Stimulated activated naive CD8-positive, alpha-beta T cell treated with anti-CD3 and anti-CD28 coated beads, Interleukin-15, Interleukin-2, amounts not matched to agents 100 U/mL and 50 U/mL, for 24 hours (primary cell): Measurements from ENCODE around the gene LANCL1.

Source experiments
- ATAC-seq: fragments of 150-1000 bp; cut with Tn5 transposase; one replicate; pipeline ENCODE4 v1.10.0; 2021
- DNase-seq: peaks from one replicate; pipeline ENCODE4 v3.0.0; 2021

Gene LANCL1, protein sequence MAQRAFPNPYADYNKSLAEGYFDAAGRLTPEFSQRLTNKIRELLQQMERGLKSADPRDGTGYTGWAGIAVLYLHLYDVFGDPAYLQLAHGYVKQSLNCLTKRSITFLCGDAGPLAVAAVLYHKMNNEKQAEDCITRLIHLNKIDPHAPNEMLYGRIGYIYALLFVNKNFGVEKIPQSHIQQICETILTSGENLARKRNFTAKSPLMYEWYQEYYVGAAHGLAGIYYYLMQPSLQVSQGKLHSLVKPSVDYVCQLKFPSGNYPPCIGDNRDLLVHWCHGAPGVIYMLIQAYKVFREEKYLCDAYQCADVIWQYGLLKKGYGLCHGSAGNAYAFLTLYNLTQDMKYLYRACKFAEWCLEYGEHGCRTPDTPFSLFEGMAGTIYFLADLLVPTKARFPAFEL

DNA sequence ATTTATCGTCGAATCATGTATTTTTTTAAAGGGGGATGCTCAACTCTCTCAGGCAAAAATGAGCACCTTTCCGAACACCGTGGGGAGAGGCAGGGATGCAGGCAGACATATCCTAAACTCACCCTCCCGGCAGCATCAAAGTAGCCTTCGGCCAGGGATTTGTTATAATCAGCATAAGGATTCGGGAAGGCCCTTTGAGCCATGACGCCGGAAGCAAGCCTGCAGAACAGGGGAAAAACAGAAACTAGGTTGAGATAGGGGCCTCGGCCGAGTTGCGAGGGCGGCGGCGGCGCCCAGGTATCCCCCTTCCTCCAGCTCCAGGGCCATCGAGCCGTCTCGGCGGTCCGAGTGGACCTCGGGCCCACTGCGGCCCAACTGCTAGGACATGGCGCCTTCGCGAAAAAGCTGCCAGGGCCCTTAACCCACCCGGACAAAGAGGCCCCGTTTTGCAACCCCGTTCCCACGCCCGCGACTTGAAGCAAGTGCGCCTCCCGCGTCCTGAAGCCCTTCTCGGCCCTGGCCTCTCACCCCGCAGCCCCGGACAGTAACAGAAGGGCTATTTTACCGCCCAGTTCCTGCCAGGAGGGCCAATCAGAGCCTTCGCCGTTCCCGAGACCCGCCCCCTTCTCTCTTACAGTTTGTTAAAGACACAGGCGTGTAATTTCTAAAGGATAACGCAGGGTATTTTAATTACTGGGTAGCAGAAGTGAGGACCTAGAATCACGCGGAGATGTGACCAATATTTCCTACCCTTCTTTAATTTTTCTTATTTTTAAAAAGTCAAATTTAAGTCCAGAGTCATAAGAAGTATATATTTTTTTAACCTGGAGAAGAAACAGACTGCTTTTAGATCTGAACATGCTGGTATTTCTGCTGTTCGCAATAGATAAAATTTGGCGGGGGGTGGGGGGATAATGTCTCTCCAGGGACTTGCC is at the start of gene LANCL1:
Gene LANCL1 (minus strand): TSS at position 566 of the 935 bp plus-strand sequence. CDS start 363 bp downstream, at position 203.
- ATAC-seq (peak; percentile 100), DNase-seq (peak; percentile 83)

DNA sequence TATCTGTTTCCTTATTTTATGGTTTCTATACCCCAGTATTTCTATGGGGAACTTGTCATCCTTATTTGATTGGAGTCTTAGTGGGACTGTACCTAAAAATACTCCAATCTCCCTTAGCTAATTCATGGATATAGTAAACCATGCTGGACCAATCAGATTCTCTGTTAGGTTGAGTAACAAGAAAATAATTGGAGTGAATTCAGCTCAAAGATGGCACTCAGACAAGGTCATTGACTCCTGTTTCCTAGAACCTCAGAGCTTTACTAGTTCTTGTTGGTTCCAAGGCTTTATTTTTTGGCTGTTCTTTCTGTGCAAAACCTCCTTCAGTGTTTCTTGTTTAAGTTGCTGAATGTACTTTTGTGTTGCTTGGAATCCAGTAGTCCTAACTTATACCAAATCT is 48.0 kb upstream of the LANCL1 start:
- DNase-seq, result no peak
- no peak for ATAC-seq

DNA sequence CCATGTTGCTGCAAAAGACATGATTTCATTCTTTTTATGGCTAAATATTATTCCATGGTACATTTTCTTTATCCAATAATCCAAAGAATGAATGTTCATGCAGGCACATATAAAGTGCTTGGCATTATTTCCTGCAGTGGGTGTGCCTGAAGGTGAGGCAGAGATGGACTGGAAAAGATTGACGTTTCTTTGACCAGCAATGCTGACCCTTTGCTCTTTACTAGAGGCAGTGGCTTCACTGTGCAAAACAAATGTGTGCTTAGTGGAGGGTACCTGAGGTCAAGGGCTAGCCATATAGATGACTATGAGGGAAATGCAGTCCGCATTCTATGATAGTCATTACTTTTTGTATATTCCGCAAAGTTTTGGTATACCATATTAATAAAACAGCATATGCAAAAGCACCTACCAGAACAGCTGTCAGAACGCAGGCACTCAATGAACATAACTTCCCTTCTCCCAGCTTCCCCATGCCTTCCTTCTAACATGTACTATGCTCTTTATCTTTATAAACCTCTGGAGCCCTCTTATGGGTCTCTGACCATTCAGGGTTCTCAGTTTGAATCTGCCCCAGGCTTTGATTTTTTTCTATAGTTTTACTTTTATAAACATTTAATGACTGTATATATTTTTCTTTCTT is 47.2 kb upstream of the LANCL1 start:
- DNase-seq, result no peak
- ATAC-seq, result no peak

DNA sequence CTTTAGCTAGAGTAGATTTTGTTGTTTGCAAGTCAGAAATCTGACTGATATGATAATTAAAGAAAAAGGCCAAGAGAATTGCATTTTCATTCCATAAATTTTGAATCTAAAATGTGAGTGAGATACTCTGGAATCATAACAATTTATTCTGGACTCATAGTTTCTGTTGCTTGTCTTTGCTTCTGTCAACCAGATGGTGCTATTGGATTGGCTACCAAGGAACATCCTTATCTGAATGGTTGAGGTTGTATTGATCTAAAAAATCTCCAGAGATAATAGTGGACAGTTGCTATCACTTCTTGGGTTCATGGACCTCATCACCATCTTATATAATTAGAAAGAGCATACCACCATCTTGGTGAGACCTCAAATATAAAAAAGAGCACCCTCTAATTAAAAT is 45.8 kb upstream of the LANCL1 start:
- DNase-seq (no peak), ATAC-seq (no peak)

DNA sequence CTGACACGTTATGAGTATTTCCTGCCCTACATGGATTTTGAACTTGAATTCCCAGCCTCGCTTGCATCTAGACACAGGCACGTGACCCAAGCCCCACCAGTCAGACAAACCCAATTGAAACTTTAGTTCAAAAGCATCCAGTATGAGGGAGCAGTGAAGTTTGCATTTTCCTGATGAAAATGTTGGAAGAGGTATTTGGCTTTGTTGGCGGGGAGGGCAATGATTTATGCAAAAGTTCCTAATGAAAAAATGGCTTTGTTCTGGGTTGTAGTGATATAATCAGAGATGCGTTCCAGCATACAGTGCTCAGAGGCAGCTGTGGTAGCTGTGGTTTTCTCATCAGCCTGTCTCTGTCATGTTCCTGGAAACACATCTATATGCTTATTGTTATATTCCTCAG is 43.0 kb upstream of the LANCL1 start:
- DNase-seq (no peak), ATAC-seq (no peak)

DNA sequence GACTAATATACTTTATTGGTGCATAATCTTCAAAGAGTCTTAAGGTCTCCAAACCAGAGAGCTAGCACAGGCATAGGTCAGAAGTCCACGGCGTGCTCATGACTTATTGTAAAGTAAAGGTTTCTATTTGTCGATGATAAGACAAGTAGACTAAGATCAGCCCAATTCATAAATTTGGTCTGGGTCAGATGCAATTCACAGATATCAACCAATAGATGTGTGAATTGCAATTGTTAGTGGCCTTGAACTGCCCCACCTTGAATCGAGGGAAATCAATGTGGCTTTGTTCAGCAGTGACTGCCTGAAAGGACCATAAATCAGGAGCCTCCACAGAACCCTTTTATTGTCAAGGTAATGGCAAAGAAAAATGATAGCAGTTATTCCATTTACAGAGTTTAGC is 40.7 kb upstream of the LANCL1 start:
- ATAC-seq, result no peak
- no peak for DNase-seq

DNA sequence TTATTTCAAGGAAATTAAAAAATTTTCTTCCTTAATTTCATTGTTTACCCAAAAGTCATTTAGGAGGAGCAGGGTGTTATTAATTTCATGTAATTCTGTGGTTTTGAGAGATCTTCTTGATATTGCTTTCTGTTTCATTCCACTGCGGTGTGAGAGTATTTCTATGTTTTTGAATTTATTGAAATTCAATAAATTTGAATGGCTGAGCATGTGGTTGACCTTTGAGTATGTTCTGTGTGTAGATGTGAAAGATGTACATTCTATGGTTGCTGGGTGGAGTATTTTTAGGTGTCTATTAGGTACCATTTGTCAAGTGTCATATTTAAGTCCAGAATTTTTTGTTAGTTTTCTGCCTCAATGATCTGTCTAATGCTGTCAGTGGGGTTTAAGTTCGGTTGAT is 39.4 kb upstream of the LANCL1 start:
- no peak for DNase-seq
- no peak for ATAC-seq

DNA sequence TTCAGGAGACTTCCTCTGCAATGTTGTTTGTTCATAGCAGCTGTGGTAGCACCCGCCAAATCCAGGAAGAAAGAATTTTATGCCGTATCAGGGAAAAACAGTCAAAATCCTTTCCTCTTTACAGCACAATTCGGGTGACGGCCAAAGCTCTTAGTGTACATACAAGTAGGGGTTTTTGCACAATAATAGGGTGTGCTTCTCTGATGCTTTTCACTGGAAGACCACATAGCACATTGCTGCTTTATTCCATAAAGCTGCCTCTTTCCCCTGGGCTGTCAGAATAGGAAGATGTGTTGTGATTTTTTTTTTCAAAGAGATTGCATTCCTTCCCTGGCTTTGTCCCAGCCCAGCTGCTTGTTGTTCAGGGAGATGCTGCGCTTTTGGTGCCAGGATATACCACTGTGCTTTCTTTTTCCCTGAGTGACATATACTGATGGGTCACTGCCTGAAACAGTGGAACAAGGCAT is 27.2 kb upstream of the LANCL1 start:
- ATAC-seq (no peak), DNase-seq (no peak)

DNA sequence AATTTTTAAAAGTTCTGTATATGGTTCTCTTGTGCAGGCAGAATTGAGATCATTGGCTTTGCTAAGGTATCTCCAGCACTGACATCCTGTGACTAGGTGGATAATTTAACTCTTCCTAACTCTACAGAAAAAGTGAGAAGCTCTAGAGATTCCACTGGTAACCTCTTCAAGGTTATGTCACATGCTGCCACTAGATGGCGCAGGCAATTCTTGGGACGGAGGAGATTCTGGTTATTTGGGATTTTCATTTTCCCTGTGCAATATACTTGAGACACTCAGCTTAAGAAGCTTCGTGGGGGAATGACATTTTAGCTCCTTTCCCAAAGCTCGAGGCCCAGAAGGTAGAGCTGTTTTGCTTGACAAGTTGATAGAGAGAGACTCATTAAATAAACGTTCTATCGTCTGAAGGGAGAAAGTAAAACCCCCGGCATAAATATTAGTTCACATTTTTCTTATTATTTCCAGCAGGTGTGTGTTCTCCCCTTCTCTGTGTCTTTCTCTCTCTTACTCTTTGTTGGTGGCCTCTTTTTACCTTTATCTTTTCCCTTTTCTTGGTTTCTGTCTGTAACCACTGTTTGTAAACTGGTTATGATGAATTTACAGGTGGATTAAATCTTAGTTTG is 26.6 kb upstream of the LANCL1 start:
- ATAC-seq, result no peak
- peak; percentile 41 for DNase-seq

DNA sequence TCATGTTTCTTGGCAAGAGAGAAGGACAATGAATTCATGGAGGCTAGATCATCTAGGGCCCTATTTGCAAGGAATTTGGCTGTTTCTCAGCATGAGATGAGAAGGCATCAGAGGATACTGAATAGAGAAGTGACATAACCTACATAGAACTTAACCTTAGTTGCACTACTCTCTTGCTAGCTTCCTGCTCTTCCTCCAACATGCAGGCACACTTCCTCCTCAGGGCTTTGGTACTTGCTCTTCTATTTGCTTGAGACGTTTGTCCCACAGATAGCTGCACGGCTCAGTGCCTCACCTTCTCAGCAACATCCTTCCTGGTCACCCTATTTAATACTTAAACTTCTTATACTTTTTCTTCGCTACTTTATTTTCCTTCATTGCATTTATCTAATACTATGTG is 20.0 kb upstream of the LANCL1 start:
- DNase-seq, result no peak
- no peak for ATAC-seq

DNA sequence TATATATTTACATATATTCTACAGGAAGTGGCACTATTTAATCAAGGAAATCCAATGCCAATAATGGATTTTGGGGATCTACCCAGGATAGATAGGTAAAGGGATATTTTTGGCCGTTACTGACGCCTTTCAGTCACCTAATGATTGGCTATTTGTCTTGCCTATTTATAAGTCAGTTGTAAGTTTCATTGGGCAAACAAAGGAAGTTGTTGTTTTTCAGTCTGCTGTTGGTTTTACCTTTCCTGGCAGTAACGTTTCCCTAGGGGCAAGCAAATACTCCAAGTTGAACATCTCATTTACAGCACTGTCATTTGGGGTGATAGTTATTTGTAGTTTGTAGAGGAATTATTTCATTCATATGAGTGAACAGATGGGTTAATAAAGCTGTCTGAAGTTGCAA is 17.0 kb upstream of the LANCL1 start:
- no peak for ATAC-seq

DNA sequence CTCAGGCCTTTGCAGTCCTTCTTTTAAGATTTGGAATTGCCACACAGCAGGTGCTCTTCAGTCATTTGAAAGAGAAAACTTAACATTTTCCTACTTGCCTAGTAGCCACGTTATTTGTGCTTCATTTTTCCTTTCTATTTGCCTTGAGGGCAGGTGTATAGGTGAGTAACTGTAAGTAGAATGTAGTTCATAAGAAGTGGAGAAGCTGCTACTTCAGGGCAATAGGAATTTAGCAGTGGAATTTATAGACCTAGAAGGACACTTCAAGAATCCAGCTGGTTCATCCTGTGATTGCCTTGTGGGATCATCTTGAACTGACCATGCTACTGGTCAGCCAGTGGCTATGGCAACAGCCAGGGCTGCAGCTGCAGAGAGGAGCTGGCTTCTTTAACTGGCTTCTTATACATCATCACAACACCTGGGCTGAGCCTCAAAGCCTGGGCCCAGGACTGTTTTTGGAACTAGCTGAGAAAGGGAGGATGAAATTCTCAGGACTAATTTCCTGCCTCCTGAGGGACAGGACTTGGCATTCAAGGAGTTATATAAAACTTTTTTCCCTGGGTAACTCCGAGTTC is 5.1 kb upstream of the LANCL1 start:
- DNase-seq (no peak), ATAC-seq (no peak)

More for the DNA sequence above, 17.0 kb upstream of the LANCL1 start:
- DNase-seq, result no peak

DNA sequence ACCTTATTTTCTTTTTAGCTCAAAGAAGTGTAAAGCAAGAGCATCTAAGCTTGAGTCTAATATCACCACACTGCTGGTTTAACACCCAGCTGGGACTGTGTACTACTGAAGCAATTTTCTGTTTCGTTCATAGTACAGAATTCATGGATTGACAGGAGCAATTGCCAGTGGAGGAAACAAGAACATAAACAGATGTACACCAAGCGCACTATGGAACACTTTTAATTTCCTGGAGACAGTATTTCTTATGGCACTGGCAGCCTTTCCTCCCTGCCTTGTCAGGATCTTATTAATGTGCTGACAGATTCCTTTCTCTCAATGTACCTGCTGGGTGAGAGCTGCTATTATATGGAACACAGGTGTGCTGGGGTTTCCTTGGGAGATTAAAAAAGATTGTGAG is 4.2 kb upstream of the LANCL1 start:
- ATAC-seq (no peak), DNase-seq (no peak)

DNA sequence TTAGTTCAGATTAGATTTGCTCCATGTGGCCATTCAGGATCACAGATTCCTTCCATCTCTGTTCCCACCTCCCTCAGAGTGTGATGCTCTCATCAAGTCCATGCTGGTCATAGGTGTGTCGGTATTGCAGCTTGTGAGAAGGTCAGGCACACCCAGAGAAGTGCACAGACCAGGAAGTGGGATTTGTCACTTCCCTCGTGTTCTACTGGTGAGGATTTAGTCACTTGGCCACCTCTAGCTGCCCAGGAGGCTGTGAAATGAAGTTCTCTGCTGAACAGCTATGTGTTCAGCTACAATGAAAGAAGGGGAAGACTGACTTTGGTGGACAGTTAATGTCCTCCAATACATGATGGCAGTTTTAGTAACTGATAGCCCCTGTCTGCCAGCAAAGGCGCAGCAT is 3.5 kb upstream of the LANCL1 start:
- ATAC-seq (no peak), DNase-seq (no peak)

DNA sequence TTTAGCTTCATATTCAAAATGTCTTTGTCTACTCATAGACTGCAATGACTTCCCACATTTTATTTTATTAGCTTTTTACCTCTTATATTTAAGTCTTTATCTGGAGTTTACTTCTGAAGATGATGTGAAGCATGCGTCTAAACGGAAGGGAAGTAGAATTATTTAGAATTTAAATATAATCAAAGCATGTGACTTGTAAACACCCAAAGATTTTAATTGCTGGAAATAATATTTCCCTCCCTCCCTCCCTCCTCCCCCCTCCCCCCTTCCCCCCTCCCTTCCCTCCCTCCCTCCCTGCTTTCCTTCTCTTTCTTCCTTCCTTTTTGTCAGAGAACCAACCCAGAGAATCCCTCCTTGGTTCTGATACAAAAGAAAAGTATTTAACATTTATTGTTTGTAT is 2.1 kb upstream of the LANCL1 start:
- DNase-seq (no peak), ATAC-seq (no peak)

DNA sequence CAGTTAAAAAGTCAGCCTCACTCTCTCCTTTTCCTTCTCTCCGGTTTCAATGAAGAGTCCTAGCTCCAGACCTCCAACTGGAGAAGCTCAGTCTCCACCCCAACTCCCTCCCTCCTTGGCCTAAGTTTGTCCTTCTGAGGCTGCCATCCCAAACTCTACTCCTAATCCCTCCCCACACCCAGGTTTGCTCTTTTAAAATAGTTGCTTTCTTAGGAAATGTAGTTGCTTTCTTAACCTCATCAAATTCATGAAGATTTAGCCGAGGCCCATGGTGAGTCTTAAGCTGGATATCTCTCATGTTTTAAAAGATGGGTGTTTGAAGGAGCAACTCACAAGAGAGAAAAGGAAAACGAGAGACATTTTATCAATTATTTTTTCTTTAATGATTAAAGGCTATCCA is 937 bp upstream of the LANCL1 start:
- DNase-seq, result peak; percentile 32
- ATAC-seq, result no peak

DNA sequence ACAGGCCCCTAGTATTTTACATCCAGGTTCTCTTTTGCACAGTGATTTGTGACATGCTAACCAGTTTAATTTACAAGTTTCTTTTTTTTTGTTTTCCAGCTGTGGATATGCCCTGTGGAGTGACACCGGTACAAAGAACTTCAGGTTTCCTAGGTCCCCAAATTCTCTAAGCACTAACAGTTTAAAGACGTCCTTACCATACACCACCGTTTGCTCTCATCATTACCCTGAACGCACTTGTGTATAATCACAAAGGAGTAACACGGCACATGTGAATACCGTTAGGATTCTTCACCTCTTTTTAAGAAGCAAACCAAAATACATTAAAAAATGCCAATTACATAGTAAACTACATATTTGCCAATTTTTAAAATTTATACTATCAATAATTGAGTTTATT is 853 bp downstream of the LANCL1 start:
- ATAC-seq (no peak), DNase-seq (no peak)

DNA sequence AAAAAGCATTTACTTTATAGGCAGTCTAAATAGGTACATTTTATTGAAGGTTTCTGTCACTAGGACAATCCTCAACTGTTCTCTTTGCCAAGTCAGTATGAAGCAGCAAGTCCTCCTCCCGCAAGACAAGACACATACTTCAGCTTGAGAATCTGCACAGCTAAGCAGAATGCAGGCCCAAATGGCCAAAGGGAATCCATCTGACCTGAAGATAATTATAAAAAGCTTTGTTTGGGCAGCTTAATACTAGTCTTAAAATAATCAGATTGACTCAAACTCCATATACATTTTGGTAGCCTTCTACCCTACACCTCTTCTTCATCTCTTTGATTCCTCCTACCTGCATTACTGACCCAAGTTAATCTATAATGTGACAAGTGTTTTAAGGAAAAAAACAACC is 1.8 kb downstream of the LANCL1 start:
- ATAC-seq, result no peak
- no peak for DNase-seq

DNA sequence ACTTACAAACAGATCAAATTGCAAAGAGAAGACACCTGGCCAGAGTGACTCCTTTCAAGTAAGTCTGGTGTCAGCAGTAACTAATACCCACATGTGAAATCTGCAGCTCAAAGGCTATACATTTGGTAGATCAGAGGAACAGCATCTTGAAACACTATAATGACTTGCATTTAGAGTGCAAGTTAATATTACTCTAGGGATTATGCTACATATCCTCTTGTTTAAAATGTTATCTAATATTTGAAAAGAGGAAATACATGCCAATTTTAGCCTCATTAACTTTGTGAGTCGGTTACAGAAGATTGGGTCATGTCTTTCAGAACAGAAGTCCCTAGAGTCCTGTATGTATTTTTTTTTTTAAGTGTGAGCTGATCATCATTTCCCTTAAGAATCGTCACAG is 15.2 kb downstream of the LANCL1 start:
- ATAC-seq, result no peak

DNA sequence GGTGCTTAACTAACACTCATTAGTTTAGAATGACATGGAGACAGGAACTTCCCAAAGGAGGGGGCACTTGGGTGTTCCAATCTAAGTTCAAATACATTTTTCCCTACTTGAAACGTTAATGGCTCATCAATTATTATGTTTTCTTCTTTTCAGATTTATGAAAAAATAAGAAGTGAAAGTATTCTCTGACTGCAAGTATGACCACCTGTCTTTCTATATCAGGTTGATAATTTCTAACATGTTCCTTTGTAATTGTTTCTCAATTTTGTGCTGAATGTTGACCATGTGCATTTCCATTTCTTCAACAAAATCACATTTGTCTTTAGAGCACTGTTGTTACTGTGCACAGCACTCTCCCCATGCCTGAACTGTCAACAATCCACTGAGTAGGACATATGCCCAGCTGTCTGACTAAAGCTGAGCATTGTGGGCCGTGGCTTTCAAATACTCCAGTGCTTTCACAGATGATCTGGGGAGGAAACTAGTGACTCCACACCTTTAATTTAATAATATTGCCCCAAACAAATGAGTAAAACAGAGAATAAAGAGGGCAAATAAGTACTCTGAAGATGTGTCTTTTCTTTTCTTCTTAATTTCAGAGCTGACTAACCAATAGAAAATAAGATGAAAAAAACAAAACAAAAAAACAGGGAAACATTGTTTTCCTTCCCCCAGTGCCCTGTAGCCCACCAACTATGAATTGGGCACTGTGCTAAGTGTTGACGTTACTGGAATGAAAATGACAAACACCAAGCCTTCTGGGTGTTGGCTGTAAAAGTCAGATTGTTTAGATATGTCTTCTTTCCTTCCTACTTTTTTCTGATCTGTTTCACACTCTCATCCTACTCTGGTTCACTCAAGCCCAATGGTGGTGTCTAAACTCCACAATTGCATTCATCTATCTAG is 16.0 kb downstream of the LANCL1 start:
- ATAC-seq, result no peak
- DNase-seq, result no peak

More for the DNA sequence above, 15.2 kb downstream of the LANCL1 start:
- DNase-seq, result no peak

DNA sequence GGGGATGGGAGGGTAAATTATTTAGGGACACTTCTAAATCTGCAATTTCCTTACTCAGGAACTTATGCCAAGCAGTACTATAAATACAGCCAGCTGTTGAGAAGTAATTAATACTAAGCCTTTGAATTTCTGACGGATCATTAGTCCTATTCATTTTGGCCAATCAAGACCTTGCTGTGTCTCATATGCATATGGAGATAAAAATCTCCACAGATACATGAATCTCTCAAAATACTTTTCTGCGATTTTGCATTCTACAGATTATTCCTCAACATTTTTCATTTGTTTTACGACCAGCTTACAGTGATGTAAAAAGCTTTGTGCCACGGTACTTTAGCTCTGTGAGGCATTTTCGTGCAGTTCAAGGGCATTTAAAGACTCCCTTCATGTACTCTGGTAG is 16.7 kb downstream of the LANCL1 start:
- no peak for DNase-seq
- ATAC-seq, result no peak
